ENCODE data around the gene SACS. TPM values are rescaled to one million over a fixed set of nuclear protein-coding genes. Genes with fewer than 3 reads are reported as not detected.

SACS gene
- total RNA-seq, 1 experiment from 2014 or later: 19.8 TPM

- in situ Hi-C loops (cut with HindIII; ENCODE audit: low pct_unique_long_range_greater_than_20kb, low sequenced_read_pairs): no loop called here
- CTCF ChIA-PET: no interaction called here
- DNase-seq (ENCODE audit: low read depth, low spot score): no peak
- ATAC-seq: peak; percentile 98
- peak overlapping the region; percentile 66 to 81 for H3K4me3 ChIP-seq (ENCODE audit: low read depth in 2 of 2, low read length in 2 of 2)
- no peaks in the 10 kb centered on the region for H3K27me3 ChIP-seq (ENCODE audit: control insufficient read depth, insufficient read depth, low read length)
- H3K27ac ChIP-seq (ENCODE audit: low read length): peak overlapping the region; percentile 57; the same call in 1 of the 2 replicates
- no TSS peak for BruUV-seq (replicated peaks)
- TF ChIP-seq SIN3A (IDR thresholded peaks at IDR 0.05; ENCODE audit: borderline replicate concordance, insufficient read depth, low read depth, low read length) (peak; percentile 59; the same call in 1 of the 2 replicates), TCF7L2 (IDR thresholded peaks at IDR 0.05; ENCODE audit: low read depth, low read length) (no peak), REST (IDR thresholded peaks at IDR 0.05; ENCODE audit: insufficient read depth in 1 of 2, low read depth in 2 of 2, low read length in 1 of 2) (no peak), POLR2AphosphoS5 (IDR thresholded peaks at IDR 0.05; ENCODE audit: low read depth, low read length) (0 out of 2 replicates have a peak, but pooled peaks have one; percentile 40), CTCF (IDR thresholded peaks at IDR 0.05) (peak; percentile 22)
- H3K9me3 ChIP-seq (ENCODE audit: control insufficient read depth, insufficient read depth, low read depth, low read length): no peaks in the 10 kb centered on the region
- H3K36me3 ChIP-seq (ENCODE audit: control insufficient read depth, insufficient read depth, low read length): peaks cover 3% of the 10 kb centered on the region; the same call in 1 of the 2 replicates
- POLR2A ChIA-PET: no interaction called here
- intact Hi-C loops (cut with micrococcal nuclease; ENCODE audit: unreplicated experiment): no loop called here
- H3K4me1 ChIP-seq (ENCODE audit: control insufficient read depth, insufficient read depth, low read length): peaks cover 8% of the 10 kb centered on the region
Measured at GRCh38 chr13:23375001-23375971, 58.2 kb downstream of the SACS start.

GRCh38 chr13:23372264-23372906 is 61.1 kb downstream of the SACS start:
- Histone ChIP-seq H3K27me3 (ENCODE audit: control insufficient read depth, insufficient read depth, low read length) (no peaks in the 10 kb centered on the region), H3K27ac (ENCODE audit: low read length) (no peak overlapping the region), H3K9me3 (ENCODE audit: control insufficient read depth, insufficient read depth, low read depth, low read length) (no peaks in the 10 kb centered on the region), H3K4me1 (ENCODE audit: control insufficient read depth, insufficient read depth, low read length) (peaks cover 8% of the 10 kb centered on the region), H3K36me3 (ENCODE audit: control insufficient read depth, insufficient read depth, low read length) (peaks cover 7% of the 10 kb centered on the region; the same call in 1 of the 2 replicates), H3K4me3 (ENCODE audit: low read depth in 2 of 2, low read length in 2 of 2) (no peak overlapping the region)
- TF ChIP-seq POLR2AphosphoS5 (IDR thresholded peaks at IDR 0.05; ENCODE audit: low read depth, low read length) (no peak), CTCF (IDR thresholded peaks at IDR 0.05) (no peak), REST (IDR thresholded peaks at IDR 0.05; ENCODE audit: insufficient read depth in 1 of 2, low read depth in 2 of 2, low read length in 1 of 2) (no peak), SIN3A (IDR thresholded peaks at IDR 0.05; ENCODE audit: borderline replicate concordance, insufficient read depth, low read depth, low read length) (no peak), TCF7L2 (IDR thresholded peaks at IDR 0.05; ENCODE audit: low read depth, low read length) (no peak)
- no TSS peak for BruUV-seq (replicated peaks)
- CTCF ChIA-PET: interaction anchor here (0.6 kb wide), 1 partner anchor 576 kb away, joined by 3 read pairs; no protein-coding TSS in a partner anchor
- POLR2A ChIA-PET: no interaction called here
- DNase-seq (ENCODE audit: low read depth, low spot score): no peak
- no peak for ATAC-seq
- in situ Hi-C loops (cut with HindIII; ENCODE audit: low pct_unique_long_range_greater_than_20kb, low sequenced_read_pairs): no loop called here
- intact Hi-C loops (cut with micrococcal nuclease; ENCODE audit: unreplicated experiment): no loop called here

Measured in Panc1 (cell line).